Measurements from ENCODE around the gene MESP2.

Gene MESP2

DNA sequence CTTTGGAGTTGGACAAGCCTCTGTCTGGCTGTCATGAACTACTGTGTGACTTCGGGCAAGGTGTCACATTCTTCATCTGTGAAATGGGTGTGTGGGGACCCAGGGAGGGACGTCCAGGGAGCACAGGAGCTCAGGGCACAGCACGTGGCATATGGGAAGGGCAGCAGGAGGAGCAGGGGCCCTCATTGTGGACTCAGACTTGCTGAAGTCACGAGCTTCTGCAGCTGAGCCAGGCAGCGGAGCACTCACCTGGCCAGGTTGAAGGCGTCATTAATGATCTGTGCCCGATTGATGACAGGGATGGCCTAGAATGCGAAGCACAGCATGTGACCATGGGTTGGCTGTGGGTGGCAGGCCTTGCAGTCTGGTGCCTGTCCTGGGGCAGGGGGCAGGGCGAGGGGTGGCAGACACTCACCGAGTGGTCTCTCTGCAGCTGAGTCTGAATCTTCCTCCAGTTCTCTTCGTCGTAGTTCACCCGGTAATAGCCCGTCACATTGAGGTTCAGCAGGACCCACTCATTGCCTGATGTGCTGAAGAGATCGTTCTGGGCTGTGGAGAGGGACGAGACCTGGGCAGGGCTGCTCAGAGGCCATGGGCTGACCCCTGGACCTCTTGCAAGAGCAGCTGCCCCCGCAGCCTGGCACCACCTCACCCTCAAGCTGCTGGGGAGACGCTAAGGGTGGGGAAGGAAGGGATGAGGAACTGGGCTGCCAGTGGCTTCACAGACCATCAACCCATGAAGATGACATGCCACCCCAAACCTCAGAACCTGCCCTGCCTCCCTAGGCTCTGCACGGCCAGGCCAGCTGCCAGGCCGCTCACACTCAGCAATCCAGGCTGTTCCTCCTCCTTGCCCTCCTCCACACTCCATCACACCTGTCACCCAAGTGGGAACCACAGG is 23.1 kb downstream of the MESP2 start:
- no peak for DNase-seq (ENCODE audit: low read depth in 2 of 2)

DNA sequence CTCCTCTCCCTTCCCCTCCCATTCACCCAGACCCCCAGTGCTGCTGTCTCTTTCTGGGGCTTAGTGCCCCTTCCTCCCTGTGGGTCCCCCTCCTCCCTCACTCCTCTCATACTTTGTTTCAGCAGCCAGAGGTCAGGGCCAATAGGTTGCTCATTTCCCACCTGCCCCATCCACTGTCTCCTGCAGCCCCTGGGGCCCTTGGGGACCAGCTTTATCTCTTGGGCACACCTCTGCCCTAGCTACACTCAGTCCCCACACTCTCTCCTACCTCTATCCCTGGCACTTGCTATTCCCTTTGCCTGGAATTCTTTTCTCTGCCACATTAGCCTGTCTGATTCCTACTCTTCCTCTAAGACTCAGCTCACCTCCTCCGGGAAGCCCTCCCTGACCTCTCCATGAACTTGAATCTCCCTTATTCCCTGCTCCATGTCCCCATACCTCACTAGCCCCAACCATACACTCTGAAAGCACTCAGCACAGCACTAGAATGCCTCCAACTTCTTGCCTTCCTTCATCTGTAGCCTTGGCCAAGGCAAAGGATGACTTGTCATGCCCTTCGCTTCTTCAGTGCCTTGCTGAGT is 23.9 kb downstream of the MESP2 start:
- no peak for DNase-seq (ENCODE audit: low read depth in 2 of 2)

DNA sequence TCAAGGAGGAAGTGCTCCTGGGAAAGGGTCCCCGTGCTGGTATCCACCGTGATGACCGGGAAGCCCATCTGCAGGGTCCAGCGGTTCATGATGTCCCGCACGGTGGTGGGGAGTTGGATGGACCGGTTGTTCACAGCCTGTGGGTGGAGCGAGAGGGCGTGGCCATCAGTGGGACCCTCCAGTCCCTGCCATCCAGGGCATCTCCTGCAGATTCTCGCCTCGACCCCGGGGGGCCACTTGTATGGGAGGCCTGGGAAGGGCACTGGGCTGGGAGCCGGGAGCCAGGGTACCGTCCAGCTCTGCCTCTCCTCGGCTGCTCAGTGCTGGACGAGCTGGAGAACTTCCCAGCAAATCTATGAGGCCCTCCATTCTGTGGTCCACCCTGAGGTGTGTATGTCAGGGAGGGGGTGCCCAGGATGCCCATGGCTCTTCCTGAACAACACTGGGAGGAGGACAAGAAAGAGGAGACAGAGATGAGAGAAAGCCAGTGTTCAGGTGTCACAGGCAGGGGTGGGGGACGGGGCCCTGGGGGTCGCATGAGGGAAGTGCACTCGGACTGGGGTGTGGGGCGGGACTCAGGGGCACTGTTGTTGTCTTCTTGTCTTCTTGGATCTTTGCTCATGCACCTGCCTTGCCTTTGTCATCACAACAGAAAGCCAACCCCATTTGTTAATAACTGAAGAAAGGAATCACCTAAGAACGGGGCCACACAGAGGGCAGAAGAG is 25.5 kb downstream of the MESP2 start:
- DNase-seq (ENCODE audit: low read depth in 2 of 2) = no peak

DNA sequence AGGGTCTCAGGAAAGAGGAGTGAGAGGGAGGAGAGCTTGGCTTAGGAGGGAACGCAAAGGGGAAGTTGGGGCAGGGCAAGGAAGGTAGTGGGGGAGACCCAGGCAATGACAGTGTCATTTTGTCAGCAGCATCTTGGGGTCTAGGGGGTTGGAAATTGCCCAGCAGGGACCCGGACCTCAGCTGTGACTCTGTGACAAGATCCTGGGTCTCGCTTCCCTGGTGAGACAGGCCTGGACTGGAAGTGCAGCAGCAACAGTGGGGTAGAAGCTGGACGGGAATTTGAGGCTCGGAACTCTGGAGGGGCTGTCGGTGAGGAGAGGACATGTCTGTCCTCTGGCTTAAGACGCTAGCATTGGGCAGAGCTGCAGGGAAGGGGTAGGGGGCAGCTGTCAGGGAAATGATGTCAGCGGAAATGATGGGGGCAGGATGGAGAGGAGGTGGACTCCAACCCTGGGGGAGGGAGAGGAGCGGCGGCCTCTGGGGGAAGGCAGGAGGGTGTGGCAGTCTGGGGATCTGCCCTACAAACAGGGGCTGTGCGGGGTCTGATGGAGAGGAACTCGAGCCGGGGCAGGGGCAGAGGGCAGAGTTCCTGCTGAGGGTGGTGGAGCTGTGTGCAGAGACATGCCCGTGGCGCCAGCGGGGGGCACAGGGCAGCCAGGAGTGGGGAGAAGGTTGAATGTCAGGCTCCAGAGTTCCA is 26.2 kb downstream of the MESP2 start:
- DNase-seq (ENCODE audit: low read depth in 2 of 2) = no peak

DNA sequence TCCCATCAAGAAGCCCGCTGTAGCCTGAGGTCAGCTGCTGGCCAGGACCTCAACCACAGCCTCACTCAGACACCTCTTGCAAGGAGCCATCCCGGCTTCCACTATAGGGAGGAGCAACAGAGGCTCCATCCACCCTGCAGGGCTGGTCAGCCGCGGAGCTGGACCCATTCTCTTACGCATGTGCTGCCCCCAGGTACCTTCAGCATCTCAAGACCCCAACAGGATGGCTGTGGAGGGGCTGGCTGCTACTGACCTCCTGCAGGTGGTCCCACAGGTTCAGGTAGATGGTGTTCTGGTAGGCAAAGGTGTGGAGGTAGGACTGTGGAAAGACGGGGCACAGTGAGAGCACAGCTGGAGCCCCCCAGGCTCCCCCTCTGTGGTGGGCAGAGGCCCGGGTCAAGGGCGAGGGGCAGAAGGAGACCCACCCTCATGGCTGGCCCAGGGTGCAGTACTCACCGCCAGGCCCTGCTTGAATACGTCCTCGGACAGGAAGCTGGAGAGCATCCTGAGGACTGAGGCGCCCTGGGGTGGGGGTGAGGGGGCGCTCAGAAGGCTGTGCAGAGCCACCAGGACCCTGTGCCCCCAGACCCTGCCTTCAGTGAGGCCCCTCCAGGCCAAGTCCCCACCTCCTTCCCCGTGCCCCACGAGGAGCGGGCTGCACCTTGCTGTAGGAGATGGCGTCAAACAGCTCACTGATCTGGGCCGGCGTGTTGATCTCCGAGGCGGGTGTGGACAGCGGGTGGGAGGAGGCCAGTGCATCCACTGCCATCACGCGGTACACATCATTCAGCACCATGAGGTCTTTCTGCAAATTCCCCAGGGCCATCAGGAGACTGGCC is 27.1 kb downstream of the MESP2 start:
- DNase-seq (ENCODE audit: low read depth in 2 of 2) = no peak

DNA sequence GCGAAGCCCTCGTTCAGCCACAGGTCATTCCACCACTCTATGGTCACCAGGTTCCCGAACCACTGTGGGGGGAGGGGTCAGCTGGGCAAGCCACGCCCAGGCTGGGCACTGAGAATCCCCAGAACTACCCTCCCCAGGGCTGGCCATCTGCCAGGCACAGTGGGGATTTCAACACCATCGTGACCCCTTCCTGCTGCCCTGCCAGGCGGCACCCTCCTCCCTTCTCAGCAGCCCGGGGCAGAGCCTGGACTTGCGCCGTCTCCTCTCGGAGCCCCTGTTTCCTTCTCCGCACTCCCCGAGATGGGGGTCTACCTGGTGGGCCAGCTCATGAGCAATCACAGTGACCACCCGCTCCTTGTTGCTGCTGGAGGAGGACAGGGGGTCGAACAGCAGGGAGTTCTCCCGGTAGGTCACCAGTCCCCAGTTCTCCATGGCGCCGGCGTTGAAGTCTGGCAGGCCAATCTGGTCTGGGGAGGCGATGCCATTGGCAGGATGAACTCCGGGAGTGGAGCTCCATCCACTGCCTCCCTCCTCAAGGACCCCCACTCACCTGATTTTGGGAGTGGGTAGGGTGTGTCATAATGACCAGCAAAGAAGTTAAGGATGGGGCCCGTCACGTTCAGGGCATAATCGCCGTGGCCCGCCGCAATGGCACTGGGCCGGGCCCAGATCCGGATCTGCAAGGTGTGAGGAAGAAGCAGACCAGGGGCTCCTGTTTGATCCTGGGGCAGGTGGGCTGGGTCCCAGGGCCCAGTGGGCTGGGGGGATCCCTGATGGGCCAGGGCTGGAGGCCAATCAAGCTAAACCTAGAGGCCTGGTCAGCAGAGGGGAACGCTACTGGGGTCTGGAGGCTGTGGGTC is 28.0 kb downstream of the MESP2 start:
- DNase-seq (ENCODE audit: low read depth in 2 of 2) = no peak

DNA sequence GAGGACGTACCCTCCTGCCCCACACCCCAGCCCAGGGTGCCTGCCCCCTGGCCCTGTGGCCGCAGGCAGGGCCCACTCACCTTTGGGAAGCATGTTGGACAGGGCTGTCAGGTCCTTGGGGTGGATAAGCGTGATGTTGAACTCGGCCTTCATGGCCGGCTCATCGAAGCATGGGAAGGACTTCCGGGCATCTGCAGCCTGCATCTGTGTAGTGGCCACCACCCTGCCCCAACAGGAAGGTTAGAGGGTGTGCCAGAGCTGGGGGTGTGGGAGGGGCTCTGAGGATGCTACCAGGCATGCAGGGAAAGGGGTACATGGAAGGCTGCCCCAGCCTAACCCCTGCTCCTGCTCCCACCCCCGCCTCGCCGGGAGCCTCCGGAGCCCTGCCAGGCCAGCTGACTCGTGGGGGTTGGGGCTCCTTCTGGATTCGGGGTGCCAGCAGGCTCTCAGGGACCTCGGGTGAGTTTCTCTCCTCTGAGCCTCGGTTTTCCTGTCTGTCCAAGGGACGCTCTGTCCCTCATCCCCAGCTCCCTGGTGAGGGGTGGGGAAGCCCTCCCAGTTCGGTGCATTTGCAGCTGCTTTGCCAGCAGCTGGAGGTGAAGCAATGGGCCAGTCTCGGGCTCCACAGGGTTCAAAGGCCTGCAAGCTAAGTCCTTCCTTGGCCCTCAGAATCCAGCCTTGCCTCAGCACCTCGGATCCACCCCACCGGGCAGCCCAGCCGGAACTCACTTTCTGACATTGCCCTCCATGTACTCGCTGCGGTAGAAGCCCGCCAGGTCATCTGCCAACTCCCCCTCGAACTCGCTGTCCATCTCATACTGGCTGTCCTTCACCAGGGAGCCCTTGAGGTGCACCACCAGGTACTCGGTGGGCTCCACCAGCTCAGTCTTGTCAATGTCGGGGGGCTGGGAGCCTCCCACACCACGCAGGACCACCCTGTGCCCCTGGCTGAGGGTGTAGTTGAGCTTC is 29.4 kb downstream of the MESP2 start:
- no peak for DNase-seq (ENCODE audit: low read depth in 2 of 2)

DNA sequence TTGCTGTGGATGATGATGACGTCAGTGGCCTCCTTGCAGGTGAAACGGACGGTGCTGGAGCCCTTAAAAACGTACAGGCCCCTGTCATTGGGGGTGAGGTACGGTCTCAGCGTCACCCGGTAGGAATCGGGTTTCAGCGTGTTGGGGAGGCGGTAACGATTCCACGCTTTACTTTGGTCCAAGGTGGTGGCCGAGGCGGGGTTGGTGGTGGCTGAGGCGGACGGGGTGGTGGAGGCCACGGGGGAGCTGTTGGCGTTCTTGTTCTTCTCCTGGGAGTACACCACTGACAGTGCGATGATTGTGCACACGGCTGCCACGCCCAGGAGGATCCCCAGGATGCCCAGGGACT is 30.1 kb downstream of the MESP2 start:
- DNase-seq (ENCODE audit: low read depth in 2 of 2) = no peak

DNA sequence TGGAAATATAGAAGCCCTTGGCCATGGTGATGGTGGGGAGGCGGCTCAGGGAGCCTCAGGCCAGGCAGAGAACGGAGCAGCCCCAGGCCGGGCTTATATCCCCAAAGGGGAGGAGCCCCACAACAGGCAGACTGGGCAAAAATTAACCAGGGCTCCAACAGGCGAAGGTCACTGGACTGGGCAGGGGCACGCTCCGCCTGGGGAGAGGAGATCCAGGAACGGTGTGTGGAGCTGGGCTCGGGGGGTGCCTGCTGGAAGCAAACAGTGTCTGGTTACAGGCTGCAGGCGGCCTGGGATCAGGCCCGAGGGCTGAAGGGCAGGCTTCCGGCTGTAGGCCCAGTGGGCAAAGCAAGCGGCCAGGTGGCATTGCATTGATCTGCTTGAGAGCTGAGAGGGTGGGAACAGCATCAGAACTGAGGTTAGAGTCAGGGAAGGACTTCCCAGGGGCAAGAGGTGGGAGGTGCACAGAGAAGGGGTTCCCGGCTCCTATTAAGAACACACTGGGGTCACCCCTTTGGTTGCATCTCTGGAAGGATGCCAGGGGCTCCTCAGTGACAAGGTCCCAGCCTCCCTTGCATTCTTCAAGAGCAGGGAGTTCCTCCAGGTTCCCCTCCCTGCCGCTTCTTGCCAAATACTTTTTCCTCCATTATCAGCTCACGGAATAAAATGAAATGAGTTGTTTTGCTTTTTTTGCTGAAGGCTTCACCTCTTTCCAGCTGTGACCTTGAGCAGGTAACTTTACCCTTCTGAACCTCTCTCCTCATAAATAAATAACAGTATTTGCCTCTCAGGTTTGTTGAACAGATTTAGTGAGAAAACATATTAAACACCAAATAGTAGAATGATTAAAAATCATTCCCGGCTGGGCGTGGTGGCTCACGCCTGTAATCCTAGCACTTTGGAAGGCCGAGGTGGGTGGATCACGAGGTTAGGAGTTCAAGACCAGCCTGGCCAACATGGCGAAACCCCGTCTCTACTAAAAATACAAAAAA is 30.7 kb downstream of the MESP2 start:
- no peak for DNase-seq (ENCODE audit: low read depth in 2 of 2)

DNA sequence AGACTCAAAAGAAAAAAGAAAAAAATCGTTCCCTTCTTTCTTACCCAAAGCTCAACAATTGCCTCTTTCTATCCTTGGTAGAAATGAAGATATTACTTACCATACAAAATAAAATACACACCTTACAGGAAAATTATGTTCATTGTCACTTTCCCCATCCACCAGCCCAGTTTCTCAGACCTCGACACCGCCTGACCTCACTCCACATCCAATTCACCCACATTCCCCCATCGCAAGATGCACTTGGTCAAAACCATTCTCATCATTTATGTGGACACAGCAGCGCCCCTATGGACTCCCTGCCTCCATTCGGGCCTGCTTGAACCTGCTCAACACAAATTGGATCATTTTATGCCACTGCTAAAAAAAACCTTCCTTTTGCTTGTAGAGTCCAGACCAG is 31.6 kb downstream of the MESP2 start:
- no peak for DNase-seq (ENCODE audit: low read depth in 2 of 2)

DNA sequence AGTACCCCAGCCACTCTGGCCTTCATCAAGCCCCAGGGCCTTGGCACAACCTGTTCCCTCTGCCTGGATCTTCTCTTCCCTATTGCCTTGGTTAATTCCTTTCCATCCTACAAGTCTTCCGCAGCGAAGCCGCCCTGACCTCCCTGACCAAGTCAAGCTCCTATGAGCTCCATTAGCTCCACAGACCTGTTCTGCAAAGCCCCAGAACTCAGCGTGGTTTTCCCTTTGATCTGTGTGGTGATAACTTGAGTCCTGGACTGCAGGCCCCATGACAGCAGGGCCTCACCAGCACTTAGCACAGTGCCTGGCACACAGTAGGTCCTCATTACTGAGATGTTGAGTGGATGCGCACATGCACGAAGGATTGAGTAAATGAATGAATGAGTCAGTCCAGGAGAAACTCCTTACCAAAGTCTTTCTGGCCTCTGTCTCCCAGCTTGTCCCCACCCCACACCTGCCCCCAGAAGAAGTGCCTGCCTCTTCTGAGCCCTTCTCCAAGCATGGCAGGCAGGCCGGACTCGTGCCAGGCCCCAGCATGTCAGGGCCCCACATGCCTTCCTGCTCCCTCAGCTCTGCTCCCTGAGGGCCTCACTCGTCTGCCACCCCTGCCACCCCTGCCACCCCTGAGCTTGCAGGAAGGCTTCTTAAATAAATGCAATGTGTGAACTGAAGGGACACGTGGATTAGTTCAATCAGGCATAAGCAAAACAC is 32.2 kb downstream of the MESP2 start:
- no peak for DNase-seq (ENCODE audit: low read depth in 2 of 2)

DNA sequence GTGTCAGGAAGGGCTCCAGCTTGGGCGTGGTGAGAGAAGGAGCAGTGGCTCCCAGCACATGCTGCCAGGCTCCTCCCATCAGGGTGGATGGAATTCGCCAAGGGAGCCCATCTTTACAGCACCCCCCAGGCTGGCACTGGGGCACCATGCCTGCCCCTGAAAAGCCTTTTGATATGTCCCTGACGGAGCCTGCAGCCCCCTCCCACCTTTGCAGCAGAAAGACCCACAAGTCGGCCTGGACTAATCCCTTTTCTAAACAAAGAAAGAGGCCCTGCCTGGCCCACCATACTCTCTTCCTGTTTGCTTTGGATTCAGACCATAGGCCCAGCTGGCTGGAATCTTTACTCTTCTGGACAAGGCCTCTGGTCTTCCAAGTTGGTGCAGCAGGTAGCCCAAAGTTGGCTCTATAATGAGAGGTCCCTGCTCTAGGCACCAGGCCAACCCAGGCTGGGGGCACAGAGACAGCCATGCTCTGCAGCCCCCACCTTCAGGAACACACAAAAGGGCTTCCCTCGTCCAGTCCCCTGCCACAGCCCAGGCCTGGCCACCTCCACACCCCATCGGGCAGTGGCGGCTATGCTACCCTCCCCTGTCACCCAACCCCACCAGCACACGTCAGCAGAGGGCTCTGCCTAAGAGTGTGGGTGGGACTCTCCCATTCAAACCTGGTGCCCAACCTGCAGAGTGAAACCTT is 33.1 kb downstream of the MESP2 start:
- DNase-seq (ENCODE audit: low read depth in 2 of 2) = no peak

DNA sequence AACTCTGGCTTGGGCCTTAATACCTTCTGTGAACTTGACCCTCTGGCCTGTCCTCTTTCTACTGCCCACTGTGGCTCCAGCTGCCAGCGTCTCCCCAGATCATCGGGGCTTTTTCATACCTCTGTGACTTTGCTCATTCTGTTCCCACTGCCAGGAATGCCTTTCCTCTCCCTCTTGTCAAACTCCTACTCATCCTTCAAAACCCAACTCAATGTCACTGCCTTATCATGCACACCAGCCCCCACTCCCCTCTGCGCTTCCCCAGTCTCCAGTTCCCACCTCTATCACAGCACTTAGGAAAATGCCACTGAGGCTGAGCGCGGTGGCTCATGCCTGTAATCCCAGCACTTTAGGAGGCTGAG is 33.6 kb downstream of the MESP2 start:
- no peak for DNase-seq (ENCODE audit: low read depth in 2 of 2)

DNA sequence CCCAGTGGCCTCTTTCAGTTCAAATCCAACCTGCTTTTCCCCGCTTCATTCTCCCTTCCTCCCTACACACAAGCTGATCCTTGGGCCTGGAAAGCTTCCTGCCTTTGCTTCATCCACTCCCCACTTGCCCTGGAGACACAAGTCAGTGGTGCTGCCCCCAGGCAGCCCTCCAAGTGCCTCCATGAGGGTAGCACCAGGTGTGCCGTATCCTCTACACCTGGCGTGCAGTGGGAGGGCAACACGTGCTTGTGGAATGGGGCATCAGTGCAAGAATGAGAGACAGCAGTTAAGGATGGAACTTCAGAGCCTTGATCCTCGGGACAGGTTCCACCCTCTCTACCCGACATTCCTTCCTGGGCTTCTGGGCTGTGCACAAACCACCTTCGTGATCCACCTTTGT is 34.7 kb downstream of the MESP2 start:
- DNase-seq (ENCODE audit: low read depth in 2 of 2) = no peak

DNA sequence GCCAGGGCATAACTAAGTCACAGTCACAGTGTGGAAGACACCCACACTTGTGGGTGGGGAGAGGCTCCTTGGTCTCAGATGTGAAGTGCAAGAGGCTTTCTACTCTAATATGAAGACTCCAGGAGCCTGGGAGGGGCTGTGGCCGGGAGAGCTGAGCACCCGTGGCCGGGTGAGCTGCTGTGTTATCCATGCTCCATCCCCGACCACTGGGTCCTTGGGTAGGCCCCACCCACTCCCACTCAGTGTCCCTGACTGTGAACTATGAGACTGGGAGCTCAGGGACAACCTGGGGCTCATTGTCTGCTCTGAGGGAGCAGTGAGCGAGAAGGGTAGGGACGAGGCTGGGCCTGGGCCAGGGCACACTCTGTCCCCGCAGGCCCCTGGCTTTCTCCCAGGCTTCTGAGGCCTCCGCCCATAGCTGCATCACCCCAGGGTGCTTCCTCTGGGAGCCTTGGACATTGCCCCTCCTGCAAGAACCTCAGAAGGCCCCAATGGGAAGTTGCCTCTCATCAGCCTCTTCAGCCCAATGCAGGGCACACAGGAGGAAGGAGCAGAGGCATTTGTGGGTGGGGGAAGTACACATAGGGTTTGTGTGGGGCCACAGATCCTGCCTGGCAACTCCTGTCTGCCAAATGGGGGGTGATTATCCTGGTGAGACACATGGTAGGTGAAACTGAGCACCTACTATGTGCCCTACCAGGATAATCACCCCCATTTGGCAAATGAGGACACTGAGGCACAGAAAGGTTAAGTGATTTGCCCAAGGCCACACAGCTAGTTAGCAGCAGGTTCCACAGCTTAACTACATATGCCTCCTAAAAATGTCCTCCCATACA is 36.1 kb downstream of the MESP2 start:
- DNase-seq (ENCODE audit: low read depth in 2 of 2) = no peak

DNA sequence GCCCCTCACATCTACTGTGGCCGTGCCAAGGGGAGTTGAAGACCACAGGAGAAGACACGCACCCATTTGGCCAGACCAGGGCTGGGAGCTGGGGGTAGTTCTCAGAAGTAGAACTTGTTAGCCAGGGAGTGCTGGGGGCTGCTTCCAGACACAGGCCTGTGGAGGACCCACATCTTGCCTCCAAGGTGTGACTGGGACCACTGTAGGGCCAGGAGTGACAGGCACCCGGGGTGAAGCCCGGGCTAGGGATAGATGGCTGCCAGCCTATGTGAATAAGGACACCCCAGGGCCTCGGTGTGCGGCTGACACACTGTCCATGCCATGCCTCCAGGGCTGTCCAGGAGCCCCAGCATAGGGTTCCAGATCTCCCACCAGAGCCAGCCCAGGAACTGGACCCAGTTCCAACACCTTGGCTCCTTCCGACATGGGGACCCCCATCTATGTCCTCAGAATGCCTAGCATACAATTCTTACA is 36.8 kb downstream of the MESP2 start:
- no peak for DNase-seq (ENCODE audit: low read depth in 2 of 2)

Data from stimulated activated CD4-positive, alpha-beta T cell treated with anti-CD3 and anti-CD28 coated beads, Interleukin-15, amount 100 ng/mL, for 48 hours (primary cell).